HG03097 (cell line): ENCODE data around the gene PRND.

ENCODE experiments used
- ATAC-seq: cut with Tn5 transposase; IDR thresholded peaks from one replicate; pipeline ENCODE4 v1.9.1; 2021; ENCODE audit not compliant: unreplicated experiment, low FRiP score

The PRND gene, protein sequence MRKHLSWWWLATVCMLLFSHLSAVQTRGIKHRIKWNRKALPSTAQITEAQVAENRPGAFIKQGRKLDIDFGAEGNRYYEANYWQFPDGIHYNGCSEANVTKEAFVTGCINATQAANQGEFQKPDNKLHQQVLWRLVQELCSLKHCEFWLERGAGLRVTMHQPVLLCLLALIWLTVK

DNA sequence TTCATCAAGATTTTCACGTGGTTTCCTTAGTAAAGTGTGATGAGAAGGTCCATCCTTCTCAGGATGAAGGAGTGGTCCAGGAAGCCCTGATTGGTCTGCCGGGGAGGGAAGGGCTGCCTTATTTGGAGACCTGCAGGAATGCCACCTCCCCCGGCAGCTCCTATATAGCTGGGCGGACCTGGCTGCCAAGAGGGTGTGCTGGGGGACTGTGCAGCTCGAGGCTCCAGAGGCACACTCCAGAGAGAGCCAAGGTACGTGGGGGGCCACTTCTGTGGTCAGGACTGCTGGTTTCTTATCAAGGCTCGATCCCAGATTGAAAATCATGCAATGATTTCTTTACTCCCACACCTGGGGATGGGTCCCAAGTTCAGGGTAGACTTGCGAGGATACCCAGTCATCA, at the start of gene PRND:
TSS of gene PRND (plus strand) at position 191 of the 400 bp plus-strand sequence. CDS start 2,643 bp downstream, outside the sequence.
- no peak for ATAC-seq

GRCh38 chr20:4672948-4673347, 48.8 kb upstream of the PRND start:
- no peak for ATAC-seq

DNA sequence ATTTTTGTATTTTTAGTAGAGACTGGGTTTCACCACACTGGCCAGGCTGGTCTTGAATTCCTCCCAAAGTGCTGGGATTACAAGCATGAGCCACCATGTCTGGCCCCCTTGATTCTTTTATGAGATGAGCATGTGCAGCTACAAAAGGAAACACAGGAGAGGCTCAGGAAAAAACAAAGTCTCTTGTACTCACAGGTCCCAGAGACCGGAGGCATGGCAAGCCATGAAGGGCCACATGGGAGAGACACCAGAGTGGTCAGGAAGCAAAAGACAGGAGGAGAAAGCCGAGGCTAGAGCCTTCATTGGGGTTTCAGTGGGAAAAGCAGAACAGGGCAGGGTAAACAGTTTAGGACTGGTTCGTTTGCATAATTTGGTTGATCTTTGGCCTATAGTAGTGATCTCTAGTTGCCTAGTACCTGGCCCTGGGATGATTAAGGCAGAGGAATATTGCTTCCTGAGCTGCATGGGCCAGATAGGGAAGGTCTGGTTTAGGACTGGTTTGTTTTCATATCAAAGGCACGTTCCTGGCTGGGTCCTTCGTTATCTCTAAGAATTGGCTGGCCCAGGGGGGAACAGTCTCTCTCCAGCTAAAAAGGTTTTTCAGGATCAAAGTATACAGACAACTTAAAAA, 48.2 kb upstream of the PRND start:
- no peak for ATAC-seq

DNA sequence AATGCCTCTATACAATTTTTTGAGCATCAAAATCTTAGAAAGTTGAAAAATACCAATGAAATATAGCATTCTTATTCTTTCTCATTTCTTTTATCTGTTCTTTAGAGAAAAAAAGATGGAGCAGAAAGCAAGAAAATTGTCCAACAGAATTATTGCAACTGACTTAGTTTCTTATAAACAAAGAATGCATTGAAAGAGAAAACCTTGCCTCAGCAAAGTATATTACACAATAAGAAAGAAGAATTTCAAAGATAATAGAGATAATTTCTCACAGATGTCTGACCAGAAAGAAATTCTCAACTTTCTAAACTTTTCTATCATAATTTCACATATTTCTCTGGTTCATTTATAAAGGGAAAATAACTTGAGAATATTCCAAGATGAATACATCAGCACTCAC, 47.0 kb upstream of the PRND start:
- ATAC-seq: no peak

DNA sequence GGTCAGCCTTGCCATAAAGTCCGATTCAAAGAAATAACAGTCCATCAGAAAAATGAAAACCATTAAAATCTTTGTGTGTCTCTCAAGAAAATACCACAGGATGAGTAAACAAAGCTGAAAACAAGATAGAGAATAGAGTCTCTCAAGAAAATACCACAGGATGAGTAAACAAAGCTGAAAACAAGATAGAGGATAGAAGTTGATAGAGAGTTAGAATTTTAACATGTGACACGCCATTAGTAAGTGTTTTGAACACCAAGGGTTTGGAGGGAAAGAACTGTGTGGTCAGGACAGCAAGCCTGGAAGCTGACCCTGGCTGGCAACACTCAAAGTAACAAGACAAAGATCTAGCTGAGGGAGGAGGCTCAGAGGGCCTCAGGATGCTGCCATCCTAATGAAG, 43.9 kb upstream of the PRND start:
- no peak for ATAC-seq

GRCh38 chr20:4681401-4681800, 40.3 kb upstream of the PRND start:
- ATAC-seq: no peak

- no peak for ATAC-seq
These were observed 39.7 kb upstream of the PRND start for GRCh38 chr20:4681991-4682401.

DNA sequence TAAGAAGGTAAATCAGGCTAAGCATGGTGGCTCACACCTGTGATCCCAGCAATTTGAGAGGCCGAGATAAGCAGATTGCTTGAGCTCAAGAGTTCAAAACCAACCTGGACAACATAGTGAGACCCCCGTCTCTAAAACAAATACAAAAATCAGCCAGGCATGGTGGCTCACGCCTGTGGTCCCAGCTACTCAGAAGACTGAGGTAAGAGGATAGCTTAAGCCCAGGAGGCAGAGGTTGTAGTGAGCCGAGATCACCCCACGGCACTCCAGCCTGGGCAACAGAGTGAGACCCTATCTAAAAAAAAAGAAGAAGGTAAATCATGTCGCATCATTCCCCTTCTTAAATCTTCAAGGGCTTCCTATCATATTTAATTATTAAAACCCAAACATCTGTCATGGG, 39.0 kb upstream of the PRND start:
- ATAC-seq: no peak

DNA sequence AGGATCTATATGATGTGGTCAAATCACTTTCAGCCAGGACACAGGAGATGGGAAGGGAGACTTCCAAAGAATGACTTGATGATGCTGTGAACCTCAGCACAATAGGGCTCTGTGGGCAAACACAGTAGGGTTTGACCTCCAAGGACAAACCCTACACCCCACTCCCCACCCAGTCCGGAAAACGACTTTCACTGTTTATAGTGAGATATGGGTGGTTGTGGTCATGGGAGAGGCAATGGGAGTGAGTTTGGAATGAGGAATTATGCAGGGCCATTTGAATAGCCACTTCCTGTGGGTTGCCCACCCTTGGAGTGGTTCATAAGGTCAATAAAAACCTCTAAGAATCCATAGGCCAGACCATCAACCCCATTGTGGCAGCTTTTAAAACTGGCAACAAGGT, 38.4 kb upstream of the PRND start:
- no peak for ATAC-seq

DNA sequence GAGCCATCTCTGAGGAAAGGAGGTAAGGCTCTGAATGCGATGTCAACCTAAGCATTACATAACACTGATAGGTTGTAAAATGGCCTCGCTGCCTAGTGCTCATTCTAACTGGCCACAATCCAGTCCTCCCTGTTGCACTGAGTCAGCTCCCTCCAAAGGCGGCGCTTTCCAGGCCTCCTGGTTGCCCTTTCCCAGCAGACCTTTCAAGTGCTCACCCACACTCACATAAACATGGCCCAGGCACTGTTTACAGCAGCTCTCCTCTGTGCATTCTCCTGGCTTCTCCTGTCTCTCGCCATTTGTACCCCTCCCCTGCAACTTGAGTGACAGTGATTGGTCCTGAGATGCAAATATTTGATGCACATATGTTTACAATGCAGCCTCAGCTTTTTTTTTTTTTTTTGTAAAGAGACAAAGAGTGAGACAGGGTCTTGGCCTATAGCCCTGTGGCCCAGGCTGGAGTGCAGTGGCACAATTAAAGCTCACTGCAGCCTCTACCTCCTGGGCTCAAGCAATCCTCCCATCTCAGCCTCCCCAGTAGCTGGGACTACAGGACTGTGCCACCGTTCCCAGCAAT, 36.8 kb upstream of the PRND start:
- ATAC-seq: no peak

- ATAC-seq: no peak
These were observed 35.8 kb upstream of the PRND start for GRCh38 chr20:4685923-4686221.

- no peak for ATAC-seq
These were observed 33.4 kb upstream of the PRND start for GRCh38 chr20:4688305-4688704.

GRCh38 chr20:4689220-4689619, 32.5 kb upstream of the PRND start:
- ATAC-seq: no peak

GRCh38 chr20:4691753-4692152, 30.0 kb upstream of the PRND start:
- ATAC-seq: no peak

DNA sequence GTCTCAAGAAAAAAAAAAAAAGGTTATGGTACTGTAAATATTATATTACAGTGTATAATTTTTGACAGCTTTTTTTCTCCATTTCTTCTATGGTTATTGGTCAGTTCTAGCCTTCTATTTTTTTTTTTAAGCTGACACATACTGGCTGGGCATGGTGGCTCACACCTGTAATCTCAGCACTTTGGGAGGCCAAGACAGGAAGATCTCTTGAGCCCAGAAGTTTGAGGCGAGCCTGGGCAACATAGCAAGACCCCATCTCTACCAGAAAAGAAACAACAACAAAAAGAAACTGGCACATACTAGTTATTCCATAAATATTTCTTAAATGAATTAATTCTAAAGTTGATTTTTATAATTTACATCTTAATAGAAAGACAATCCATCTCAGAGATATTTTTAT, 27.6 kb upstream of the PRND start:
- no peak for ATAC-seq

DNA sequence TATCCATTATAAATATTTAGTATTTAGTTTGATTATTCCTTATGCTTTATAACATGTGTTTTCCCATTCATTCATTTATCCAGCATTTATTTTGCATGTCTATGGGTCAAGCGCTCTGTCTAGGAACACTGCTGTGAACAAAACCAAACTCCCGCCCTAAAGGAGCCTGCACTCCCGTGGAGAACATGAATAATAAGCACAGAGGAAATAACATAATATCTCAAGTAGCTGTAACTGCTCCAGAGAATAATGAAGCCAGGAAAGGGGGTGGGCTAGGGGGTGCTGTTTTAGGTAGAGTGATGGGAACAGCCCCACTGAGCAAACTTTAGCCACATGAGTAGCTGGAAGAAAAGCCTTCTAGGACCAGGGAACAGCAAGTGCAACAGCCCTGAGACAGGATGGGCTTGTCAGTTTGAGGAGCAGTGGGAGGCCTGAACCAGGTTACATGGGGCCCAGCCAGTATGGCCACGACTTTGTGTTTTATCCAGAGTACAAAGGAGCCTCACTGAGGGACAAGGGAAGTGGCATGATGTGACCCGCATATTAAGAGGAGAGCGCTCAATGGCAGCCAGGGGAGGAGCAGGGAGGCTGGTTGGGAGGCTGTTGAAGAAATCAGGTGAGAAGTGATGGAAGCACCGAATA, 24.4 kb upstream of the PRND start:
- ATAC-seq: no peak

DNA sequence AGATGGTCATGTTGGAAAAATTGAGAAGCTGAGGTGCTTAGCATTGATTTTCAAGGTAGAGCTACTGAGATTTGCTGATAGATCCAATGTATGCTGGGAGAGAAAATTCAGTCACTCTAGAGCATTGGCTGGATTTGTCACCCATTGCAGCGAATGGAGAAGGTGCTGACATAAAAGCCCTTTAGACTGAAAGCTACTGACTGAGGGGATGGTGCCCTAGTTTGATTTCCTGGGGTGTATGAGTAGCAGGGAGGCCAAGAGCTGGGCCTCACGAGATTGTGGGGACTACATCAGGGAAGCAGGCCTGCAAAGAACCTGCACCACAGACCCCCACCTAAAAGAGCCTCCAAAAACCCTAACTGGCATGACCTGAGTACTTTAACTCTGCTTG, 23.9 kb upstream of the PRND start:
- ATAC-seq: no peak

DNA sequence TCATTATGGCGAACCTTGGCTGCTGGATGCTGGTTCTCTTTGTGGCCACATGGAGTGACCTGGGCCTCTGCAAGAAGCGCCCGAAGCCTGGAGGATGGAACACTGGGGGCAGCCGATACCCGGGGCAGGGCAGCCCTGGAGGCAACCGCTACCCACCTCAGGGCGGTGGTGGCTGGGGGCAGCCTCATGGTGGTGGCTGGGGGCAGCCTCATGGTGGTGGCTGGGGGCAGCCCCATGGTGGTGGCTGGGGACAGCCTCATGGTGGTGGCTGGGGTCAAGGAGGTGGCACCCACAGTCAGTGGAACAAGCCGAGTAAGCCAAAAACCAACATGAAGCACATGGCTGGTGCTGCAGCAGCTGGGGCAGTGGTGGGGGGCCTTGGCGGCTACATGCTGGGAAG, 22.5 kb upstream of the PRND start:
- no peak for ATAC-seq

GRCh38 chr20:4699957-4700356, 21.8 kb upstream of the PRND start:
- no peak for ATAC-seq

GRCh38 chr20:4702562-4703280, 19.0 kb upstream of the PRND start:
- ATAC-seq: no peak

DNA sequence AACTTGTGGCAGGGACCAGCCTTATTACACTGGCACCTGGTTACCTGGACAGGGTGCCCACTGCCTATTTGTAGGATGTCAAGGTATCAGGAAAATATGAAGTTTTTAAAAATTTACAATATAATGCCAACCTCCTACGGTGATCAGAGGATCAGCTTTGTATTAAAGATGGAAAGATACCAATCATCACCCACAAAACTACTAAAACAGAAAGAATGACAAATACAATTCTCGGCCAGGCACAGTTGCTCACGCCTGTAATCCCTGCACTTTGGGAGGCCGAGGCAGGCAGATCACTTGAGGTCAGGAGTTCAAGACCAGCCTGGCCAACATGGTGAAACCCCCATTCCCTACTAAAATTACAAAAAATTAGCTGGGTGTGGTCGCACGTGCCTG, 18.4 kb upstream of the PRND start:
- ATAC-seq: no peak
